ENCODE results near the gene TRPM3.

Gene TRPM3

GRCh38 chr9:70484232-70485130 is 636.9 kb downstream of the TRPM3 start:
- Mint-ChIP-seq H3K36me3 (ENCODE audit: low read depth) (no peaks in the 10 kb centered on the region), H3K27ac (no peak overlapping the region), H3K4me3 (no peak overlapping the region), H3K9me3 (no peaks in the 10 kb centered on the region), H3K27me3 (ENCODE audit: low read depth) (no peaks in the 10 kb centered on the region), H3K4me1 (ENCODE audit: low read depth) (no peaks in the 10 kb centered on the region)

- no peaks in the 10 kb centered on the region for H3K36me3 Mint-ChIP-seq (ENCODE audit: low read depth)
- H3K4me1 Mint-ChIP-seq (ENCODE audit: low read depth): no peaks in the 10 kb centered on the region
- H3K27ac Mint-ChIP-seq: no peak overlapping the region
- no peaks in the 10 kb centered on the region for H3K27me3 Mint-ChIP-seq (ENCODE audit: low read depth)
- H3K9me3 Mint-ChIP-seq: no peaks in the 10 kb centered on the region
- H3K4me3 Mint-ChIP-seq: no peak overlapping the region
These were observed 640.0 kb downstream of the TRPM3 start for GRCh38 chr9:70481471-70481870.

DNA sequence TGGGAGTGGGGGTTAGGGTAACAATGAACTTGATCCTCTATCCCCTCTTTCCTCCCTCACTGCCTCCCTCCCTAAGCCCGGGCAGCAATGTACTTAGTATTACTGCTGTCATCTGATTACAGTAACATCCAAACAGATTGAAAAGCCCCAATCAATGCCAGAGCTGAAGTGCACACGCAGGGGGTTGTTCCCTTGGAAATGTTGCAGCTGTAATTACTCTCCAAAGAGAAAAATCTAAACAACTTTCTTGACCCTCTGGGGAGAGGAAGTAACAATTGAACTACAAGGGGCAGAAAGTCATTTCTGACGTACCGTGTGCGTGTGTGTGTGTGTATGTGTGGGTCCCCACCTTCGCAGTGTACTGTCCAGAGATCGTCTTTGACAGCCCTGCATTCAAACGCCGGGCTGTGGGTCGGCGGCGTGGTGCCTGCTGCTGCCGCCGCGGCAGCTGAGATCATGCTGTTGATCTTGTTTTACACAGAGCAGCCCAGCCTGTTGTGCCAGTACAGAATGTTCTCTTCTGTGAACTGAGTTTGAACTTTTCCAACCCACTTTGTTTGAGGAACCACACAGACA is 640.9 kb downstream of the TRPM3 start:
- Mint-ChIP-seq H3K36me3 (ENCODE audit: low read depth) (no peaks in the 10 kb centered on the region), H3K4me1 (ENCODE audit: low read depth) (no peaks in the 10 kb centered on the region), H3K27ac (no peak overlapping the region), H3K9me3 (no peaks in the 10 kb centered on the region), H3K4me3 (no peak overlapping the region), H3K27me3 (ENCODE audit: low read depth) (no peaks in the 10 kb centered on the region)

GRCh38 chr9:70479880-70480291 is 641.5 kb downstream of the TRPM3 start:
- H3K4me1 Mint-ChIP-seq (ENCODE audit: low read depth): no peaks in the 10 kb centered on the region
- H3K27me3 Mint-ChIP-seq (ENCODE audit: low read depth): no peaks in the 10 kb centered on the region
- H3K9me3 Mint-ChIP-seq: no peaks in the 10 kb centered on the region
- no peaks in the 10 kb centered on the region for H3K36me3 Mint-ChIP-seq (ENCODE audit: low read depth)
- H3K4me3 Mint-ChIP-seq: no peak overlapping the region
- no peak overlapping the region for H3K27ac Mint-ChIP-seq

Measured in T-helper 1 cell treated with Interleukin-12 subunit alpha and Interleukin-12 subunit beta and Interleukin-4 antibody, amounts not matched to agents 30 μg/mL and 1 μg/mL, for 36 hours (primary cell).